Bronchial epithelial cell (primary cell): Measurements from ENCODE around the gene RGMA. TPM values are rescaled to one million over a fixed set of nuclear protein-coding genes. Genes with fewer than 3 reads are reported as not detected.
A peak's percentile ranks its signal among the peaks of the same experiment; 100 is the strongest.

Source experiments
- DNase-seq: peaks from one replicate; pipeline ENCODE4 v3.0.0-alpha.2; 2010; ENCODE audit warnings: low read depth
- FAIRE-seq: peaks from 2 replicates; lab custom pipeline; 2011; peaks lifted over from hg19 to GRCh38; lab: Jason Lieb, UNC
- H3K27me3 ChIP-seq: 2 replicates; pipeline ENCODE4 v1.5.1; 2011; ENCODE audit warnings: low read length; ENCODE audit not compliant: control insufficient read depth, insufficient read depth
- H3K36me3 ChIP-seq: 2 replicates; pipeline ENCODE4 v1.5.1; 2011; ENCODE audit warnings: low read length; ENCODE audit not compliant: control insufficient read depth, insufficient read depth
- H3K4me3 ChIP-seq: 2 replicates; pipeline ENCODE4 v1.5.1; 2011; ENCODE audit warnings: mild to moderate bottlenecking, low read depth, low read length, control low read depth
- total RNA-seq: library from RNA; depleted of rRNA; stranded (reverse); fragments of >200 nt; gene quantifications from 2 replicates; pipeline ENCODE4 v1.2.1, GENCODE V29; 2014
- TF ChIP-seq, protein P1 (sequence below): IDR thresholded peaks from 2 replicates; pipeline ENCODE4 v1.5.1; 2011; ENCODE audit warnings: mild to moderate bottlenecking, moderate library complexity, low read length, control low read depth, inconsistent platforms; ENCODE audit not compliant: insufficient read depth, severe bottlenecking

RGMA gene, protein sequence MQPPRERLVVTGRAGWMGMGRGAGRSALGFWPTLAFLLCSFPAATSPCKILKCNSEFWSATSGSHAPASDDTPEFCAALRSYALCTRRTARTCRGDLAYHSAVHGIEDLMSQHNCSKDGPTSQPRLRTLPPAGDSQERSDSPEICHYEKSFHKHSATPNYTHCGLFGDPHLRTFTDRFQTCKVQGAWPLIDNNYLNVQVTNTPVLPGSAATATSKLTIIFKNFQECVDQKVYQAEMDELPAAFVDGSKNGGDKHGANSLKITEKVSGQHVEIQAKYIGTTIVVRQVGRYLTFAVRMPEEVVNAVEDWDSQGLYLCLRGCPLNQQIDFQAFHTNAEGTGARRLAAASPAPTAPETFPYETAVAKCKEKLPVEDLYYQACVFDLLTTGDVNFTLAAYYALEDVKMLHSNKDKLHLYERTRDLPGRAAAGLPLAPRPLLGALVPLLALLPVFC
- 0.53 and 1.0 TPM in 2 replicates for total RNA-seq

DNA sequence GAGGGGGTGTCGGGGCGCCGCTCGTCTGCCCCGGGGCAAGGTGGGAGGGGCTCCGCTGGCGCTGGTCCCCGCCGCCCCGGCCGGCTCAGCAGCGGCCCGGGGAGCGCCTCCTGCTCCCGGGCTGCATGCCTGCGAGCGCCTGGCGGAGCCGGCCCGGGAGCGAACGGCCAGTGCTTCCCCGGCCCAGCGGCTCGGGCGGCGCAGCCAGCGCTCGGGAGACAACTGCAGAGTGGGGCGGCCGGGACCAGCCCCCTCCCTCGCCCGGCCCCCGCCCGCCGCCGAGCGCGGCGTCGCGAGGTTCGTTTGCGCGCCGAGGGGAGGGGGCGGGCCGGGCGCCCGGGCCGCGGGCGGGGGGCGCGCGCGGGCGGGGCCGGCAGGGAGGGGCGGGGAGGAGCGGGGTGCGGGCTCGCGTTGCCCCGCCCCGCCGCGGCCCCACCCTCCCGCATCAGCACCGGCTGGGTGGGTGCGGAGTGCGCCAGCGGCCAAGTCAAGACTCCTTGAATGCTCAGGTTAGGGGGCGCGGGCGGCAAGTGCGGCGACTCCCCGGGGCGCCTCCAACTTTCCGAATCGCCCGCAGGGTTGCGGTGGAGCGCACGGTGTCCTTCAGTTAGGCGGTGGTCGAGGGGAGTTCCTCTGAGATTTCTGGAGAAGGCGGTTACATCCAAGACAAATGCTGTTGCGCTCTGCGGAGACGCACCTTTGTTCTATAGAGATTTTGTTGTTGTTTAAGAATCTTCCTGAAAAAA, at the start of gene RGMA:
Gene RGMA (minus strand): TSS at position 231 of the 746 bp plus-strand sequence. CDS start 279 bp downstream, outside the sequence.
- no peaks in the 10 kb centered on the region for H3K36me3 ChIP-seq
- TF ChIP-seq, protein P1, sequence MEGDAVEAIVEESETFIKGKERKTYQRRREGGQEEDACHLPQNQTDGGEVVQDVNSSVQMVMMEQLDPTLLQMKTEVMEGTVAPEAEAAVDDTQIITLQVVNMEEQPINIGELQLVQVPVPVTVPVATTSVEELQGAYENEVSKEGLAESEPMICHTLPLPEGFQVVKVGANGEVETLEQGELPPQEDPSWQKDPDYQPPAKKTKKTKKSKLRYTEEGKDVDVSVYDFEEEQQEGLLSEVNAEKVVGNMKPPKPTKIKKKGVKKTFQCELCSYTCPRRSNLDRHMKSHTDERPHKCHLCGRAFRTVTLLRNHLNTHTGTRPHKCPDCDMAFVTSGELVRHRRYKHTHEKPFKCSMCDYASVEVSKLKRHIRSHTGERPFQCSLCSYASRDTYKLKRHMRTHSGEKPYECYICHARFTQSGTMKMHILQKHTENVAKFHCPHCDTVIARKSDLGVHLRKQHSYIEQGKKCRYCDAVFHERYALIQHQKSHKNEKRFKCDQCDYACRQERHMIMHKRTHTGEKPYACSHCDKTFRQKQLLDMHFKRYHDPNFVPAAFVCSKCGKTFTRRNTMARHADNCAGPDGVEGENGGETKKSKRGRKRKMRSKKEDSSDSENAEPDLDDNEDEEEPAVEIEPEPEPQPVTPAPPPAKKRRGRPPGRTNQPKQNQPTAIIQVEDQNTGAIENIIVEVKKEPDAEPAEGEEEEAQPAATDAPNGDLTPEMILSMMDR, result no peak
- FAIRE-seq (no peak), DNase-seq (no peak)
- peaks cover 20% of the 10 kb centered on the region for H3K27me3 ChIP-seq
- H3K4me3 ChIP-seq, result peak within 1 kb of the TSS; percentile 44

- FAIRE-seq (no peak), DNase-seq (no peak)
- H3K4me3 ChIP-seq, result no peak overlapping the region
- TF ChIP-seq, protein P1, result no peak
- no peaks in the 10 kb centered on the region for H3K36me3 ChIP-seq
- no peaks in the 10 kb centered on the region for H3K27me3 ChIP-seq
Measured at GRCh38 chr15:93136606-93137005, 47.6 kb upstream of the RGMA start.

DNA sequence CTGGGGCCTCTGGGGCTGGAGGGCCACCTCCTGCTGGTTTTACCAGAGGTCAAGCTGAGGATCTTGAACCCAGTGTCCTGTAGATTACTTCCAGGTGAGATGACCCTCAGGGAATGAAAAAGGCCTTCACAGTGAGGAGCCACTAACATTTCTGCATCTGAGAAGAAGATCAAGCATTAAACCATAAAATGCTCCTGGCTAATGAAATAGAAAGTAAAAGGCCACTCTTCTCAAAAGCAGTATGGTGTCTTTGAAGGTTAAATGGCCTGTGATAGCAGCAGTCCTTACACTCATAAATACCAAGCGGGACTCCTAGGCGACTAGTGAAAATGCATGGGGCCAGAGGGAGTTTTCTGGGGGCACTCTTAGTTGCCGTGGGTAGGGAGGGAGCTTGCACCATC, 47.0 kb upstream of the RGMA start:
- H3K4me3 ChIP-seq, result no peak overlapping the region
- TF ChIP-seq, protein P1, result no peak
- FAIRE-seq, result no peak
- no peaks in the 10 kb centered on the region for H3K36me3 ChIP-seq
- H3K27me3 ChIP-seq, result no peaks in the 10 kb centered on the region
- no peak for DNase-seq

DNA sequence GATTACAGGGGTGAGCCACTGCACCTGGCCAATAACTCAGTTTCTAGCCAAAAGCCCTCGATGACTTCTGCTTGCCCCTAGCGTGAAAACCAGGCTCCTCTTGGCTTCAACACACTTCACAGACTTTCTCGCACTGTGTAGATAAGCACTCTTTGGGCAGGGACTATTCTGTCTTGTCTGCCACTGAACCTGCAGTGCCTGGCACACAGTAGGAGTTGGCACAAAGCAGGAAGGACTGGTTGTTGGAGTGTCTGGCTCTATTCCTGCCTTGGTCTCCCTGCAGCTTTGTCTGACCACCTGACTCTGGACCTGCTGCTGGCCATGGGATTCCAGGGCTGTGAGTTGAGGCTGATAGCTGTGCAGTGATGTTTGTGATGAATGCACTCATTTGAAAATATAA, 46.4 kb upstream of the RGMA start:
- DNase-seq, result no peak
- Histone ChIP-seq H3K27me3 (no peaks in the 10 kb centered on the region), H3K36me3 (no peaks in the 10 kb centered on the region), H3K4me3 (no peak overlapping the region)
- TF ChIP-seq, protein P1, result no peak
- no peak for FAIRE-seq

- DNase-seq (no peak), FAIRE-seq (no peak)
- Histone ChIP-seq H3K27me3 (no peaks in the 10 kb centered on the region), H3K4me3 (no peak overlapping the region), H3K36me3 (no peaks in the 10 kb centered on the region)
- TF ChIP-seq, protein P1, result no peak
Measured at GRCh38 chr15:93131485-93132095, 42.6 kb upstream of the RGMA start.
